K562 (cell line): ENCODE results near the gene DSTYK. TPM values are rescaled to one million over a fixed set of nuclear protein-coding genes. Genes with fewer than 3 reads are reported as not detected.

Experiments
- BRCA1 ChIP-seq, 2 experiments: fragments of 450-650 bp in 1 of 2; sonication (generic) in 1 of 2; formaldehyde crosslinking in 1 of 2; IDR thresholded peaks; 2 replicates each; pipeline versions ENCODE4 v1.5.0 to v1.6.1; 2017 to 2020; ENCODE audit warnings: mild to moderate bottlenecking in 1 of 2, missing genetic modification reagents in 1 of 2
- CSDE1 ChIP-seq, 2 experiments: fragments of 450-650 bp; IDR thresholded peaks; 2 replicates each; pipeline ENCODE4 v1.6.1; 2016; ENCODE audit warnings: mild to moderate bottlenecking in 1 of 2
- FUS ChIP-seq: fragments of 200-400 bp; formaldehyde crosslinking; optimal IDR thresholded peaks from 2 replicates; pipeline ENCODE3; 2017; ENCODE audit warnings: low read depth, low read length
- HIVEP1 ChIP-seq: fragments of 250-450 bp; sonication (Bioruptor Pico); IDR thresholded peaks from 2 replicates; pipeline ENCODE4 v1.4.0; 2020; ENCODE audit warnings: mild to moderate bottlenecking
- HSF4 ChIP-seq: fragments of 250-450 bp; sonication (Bioruptor Pico); IDR thresholded peaks from 2 replicates; pipeline ENCODE4 v2.1.2; 2022; ENCODE audit warnings: mild to moderate bottlenecking, moderate library complexity, borderline replicate concordance
- JUN ChIP-seq, 2 experiments: sonication (generic) in 1 of 2; formaldehyde crosslinking in 1 of 2; IDR thresholded peaks; 2 replicates each; pipeline versions ENCODE4 v1.6.1 to v1.8.0; 2012 to 2022; ENCODE audit warnings: borderline replicate concordance in 2 of 2, mild to moderate bottlenecking in 2 of 2, improper control_type of control experiment in 1 of 2, low read depth in 1 of 2, low read length in 1 of 2, missing genetic modification reagents in 1 of 2
- NR3C1 ChIP-seq: sonication (generic); formaldehyde crosslinking; IDR thresholded peaks from 2 replicates; pipeline ENCODE4 v1.8.1; 2022; ENCODE audit warnings: missing genetic modification reagents
- RCOR1 ChIP-seq, 2 experiments: IDR thresholded peaks; 2 replicates each; pipeline ENCODE4 v1.6.1; 2012; ENCODE audit warnings: low read depth in 2 of 2, low read length in 2 of 2, borderline replicate concordance in 1 of 2, improper control_type of control experiment in 1 of 2
- SMARCC2 ChIP-seq: fragments of 450-650 bp; IDR thresholded peaks from 2 replicates; pipeline ENCODE4 v1.6.1; 2017; ENCODE audit warnings: antibody characterized with exemption, moderate library complexity, mild to moderate bottlenecking, low read depth
- TCF15 ChIP-seq: fragments of 250-450 bp; sonication (Bioruptor Pico); IDR thresholded peaks from 2 replicates; pipeline ENCODE4 v1.8.0; 2022; ENCODE audit warnings: moderate library complexity, mild to moderate bottlenecking, inconsistent platforms
- TGIF2 ChIP-seq: sonication (generic); formaldehyde crosslinking; IDR thresholded peaks from 2 replicates; pipeline ENCODE4 v1.8.1; 2022; ENCODE audit warnings: mild to moderate bottlenecking, missing genetic modification reagents, moderate library complexity
- ZNF224 ChIP-seq: sonication (generic); formaldehyde crosslinking; IDR thresholded peaks from 2 replicates; pipeline ENCODE4 v1.8.0; 2022; ENCODE audit warnings: mild to moderate bottlenecking, missing genetic modification reagents
- ZNF239 ChIP-seq: fragments of 250-450 bp; sonication (Bioruptor Pico); IDR thresholded peaks from 2 replicates; pipeline ENCODE4 v1.4.0; 2020; ENCODE audit warnings: mild to moderate bottlenecking
- ZNF282 ChIP-seq: sonication (generic); formaldehyde crosslinking; IDR thresholded peaks from 2 replicates; pipeline ENCODE4 v1.8.1; 2023; ENCODE audit warnings: missing genetic modification reagents
- ZNF347 ChIP-seq: fragments of 450-650 bp; formaldehyde crosslinking; IDR thresholded peaks from 2 replicates; pipeline ENCODE4 v1.4.0; 2020; ENCODE audit warnings: low read depth, mild to moderate bottlenecking, moderate library complexity
- ZNF354B ChIP-seq: fragments of 250-450 bp; sonication (Bioruptor Pico); IDR thresholded peaks from 2 replicates; pipeline ENCODE4 v1.4.0; 2020
- ZNF436 ChIP-seq: fragments of 250-450, 450-650 bp; sonication (Bioruptor Pico); formaldehyde crosslinking; IDR thresholded peaks from 2 replicates; pipeline ENCODE4 v1.7.0; 2020; ENCODE audit warnings: mild to moderate bottlenecking
- polyA plus RNA-seq, 8 experiments: library from polyadenylated mRNA; depleted of rRNA in 4 of 8; stranded (reverse) in 5 of 8; unstranded in 3 of 8; fragments of >200 nt; fragmentation: Nextera tagmentation in 2 of 8; fragmentation: Illumina TruSeq in 1 of 8; extraction: Ambion mirVana in 2 of 8; extraction: Trizol in 1 of 8; gene quantifications; 2 replicates each; pipeline versions ENCODE4 v1.2.1 to v1.2.3, GENCODE V29; 2011 to 2014; ENCODE audit warnings: inconsistent platforms in 1 of 8, missing spikeins in 1 of 8
- total RNA-seq, 7 experiments: library from RNA; depleted of rRNA in 6 of 7; stranded (reverse); fragments of >200 nt in 6 of 7; fragmentation: Illumina TruSeq in 2 of 7; extraction: Trizol in 2 of 7; gene quantifications; 2 replicates each; pipeline versions ENCODE4 v1.2.1 to v1.2.3, GENCODE V29; 2011 to 2021; ENCODE audit warnings: low replicate concordance in 1 of 7
- TF ChIP-seq, protein P1 (sequence below), 2 experiments: fragments of 250-450 bp in 1 of 2; fragments of 450-650 bp in 1 of 2; sonication (Bioruptor Pico) in 1 of 2; IDR thresholded peaks; 2 replicates each; pipeline versions ENCODE4 v1.6.1 to v1.8.0; 2016 to 2021; ENCODE audit warnings: mild to moderate bottlenecking in 2 of 2, moderate library complexity in 2 of 2, missing compliant biosample characterization in 1 of 2, missing genetic modification characterization in 1 of 2
- TF ChIP-seq, protein P2 (sequence below): sonication (generic); formaldehyde crosslinking; IDR thresholded peaks from 2 replicates; pipeline ENCODE4 v1.8.1; 2023; ENCODE audit warnings: mild to moderate bottlenecking, missing genetic modification reagents
- TF ChIP-seq, protein P3 (sequence below): fragments of 450-650 bp; IDR thresholded peaks from 2 replicates; pipeline ENCODE4 v1.6.1; 2016; ENCODE audit warnings: low read depth, mild to moderate bottlenecking, moderate library complexity
- TF ChIP-seq, protein P4 (sequence below): fragments of 250-450 bp; sonication (Bioruptor Pico); IDR thresholded peaks from 2 replicates; pipeline ENCODE4 v1.9.0; 2021; ENCODE audit warnings: mild to moderate bottlenecking, inconsistent platforms

DSTYK gene
- total and polyA plus RNA-seq, 9 of the 15 experiments (the other 6 are each of a cell fraction or from before 2014, with no cell fraction given), result 4.2 to 7.1 (median 6.2) TPM

DNA sequence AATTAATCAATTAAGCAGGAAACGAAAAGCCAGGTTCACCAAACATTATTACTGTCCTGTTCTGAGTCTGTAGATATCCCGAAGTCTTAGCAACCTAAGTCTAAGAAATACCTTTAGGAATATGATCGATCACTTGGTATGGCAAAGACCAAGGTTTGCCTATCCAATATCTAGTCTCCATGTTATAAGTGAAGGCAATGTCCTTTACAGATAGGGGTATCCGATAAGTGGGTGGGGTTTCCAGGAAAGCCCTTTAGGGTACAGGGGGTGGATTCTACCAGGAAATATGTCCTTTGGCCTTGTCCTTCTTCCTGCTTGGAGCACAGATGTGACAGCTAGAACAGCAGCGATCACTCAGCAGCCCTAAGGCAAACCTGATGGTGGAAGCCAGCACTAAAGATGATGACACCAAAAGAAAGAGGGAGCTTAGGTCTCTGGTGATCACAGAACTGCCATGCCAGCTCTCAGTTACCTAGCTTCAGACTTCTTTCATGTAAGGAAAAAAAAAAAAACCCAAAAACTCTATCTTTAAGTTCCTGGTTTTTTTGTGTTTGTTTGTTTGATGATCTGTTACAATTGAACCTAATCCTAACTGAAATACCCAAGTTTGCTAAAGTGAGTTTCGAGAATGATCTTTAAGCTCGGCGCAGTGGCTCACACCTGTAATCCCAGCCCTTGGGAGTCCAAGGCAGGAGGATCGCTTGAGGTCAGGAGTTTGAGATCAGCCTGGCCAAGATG lies 40.8 kb downstream of the DSTYK start (continued):
- TF ChIP-seq, protein P1, sequence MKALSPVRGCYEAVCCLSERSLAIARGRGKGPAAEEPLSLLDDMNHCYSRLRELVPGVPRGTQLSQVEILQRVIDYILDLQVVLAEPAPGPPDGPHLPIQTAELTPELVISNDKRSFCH (CRISPR knock-in tag; IDR thresholded peaks at IDR 0.05), result no peak
- TF ChIP-seq, protein P1 (tag; IDR thresholded peaks at IDR 0.05), result 0 out of 2 replicates have a peak, but pooled peaks have one; percentile 26
- no peak for TF ChIP-seq ZNF347 (CRISPR knock-in tag)
- TF ChIP-seq, protein P2, sequence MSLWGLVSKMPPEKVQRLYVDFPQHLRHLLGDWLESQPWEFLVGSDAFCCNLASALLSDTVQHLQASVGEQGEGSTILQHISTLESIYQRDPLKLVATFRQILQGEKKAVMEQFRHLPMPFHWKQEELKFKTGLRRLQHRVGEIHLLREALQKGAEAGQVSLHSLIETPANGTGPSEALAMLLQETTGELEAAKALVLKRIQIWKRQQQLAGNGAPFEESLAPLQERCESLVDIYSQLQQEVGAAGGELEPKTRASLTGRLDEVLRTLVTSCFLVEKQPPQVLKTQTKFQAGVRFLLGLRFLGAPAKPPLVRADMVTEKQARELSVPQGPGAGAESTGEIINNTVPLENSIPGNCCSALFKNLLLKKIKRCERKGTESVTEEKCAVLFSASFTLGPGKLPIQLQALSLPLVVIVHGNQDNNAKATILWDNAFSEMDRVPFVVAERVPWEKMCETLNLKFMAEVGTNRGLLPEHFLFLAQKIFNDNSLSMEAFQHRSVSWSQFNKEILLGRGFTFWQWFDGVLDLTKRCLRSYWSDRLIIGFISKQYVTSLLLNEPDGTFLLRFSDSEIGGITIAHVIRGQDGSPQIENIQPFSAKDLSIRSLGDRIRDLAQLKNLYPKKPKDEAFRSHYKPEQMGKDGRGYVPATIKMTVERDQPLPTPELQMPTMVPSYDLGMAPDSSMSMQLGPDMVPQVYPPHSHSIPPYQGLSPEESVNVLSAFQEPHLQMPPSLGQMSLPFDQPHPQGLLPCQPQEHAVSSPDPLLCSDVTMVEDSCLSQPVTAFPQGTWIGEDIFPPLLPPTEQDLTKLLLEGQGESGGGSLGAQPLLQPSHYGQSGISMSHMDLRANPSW (CRISPR knock-in tag), result no peak
- TF ChIP-seq TCF15 (CRISPR knock-in tag), result no peak
- TF ChIP-seq TGIF2 (CRISPR knock-in tag), result no peak
- no peak for TF ChIP-seq FUS
- no peak for TF ChIP-seq ZNF224
- TF ChIP-seq JUN (IDR thresholded peaks at IDR 0.05; ENCODE audit: borderline replicate concordance, low read depth, low read length), result no peak
- TF ChIP-seq JUN (CRISPR knock-in tag; IDR thresholded peaks at IDR 0.05; ENCODE audit: borderline replicate concordance), result no peak
- TF ChIP-seq, protein P3, sequence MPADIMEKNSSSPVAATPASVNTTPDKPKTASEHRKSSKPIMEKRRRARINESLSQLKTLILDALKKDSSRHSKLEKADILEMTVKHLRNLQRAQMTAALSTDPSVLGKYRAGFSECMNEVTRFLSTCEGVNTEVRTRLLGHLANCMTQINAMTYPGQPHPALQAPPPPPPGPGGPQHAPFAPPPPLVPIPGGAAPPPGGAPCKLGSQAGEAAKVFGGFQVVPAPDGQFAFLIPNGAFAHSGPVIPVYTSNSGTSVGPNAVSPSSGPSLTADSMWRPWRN, result no peak
- no peak for TF ChIP-seq HIVEP1
- TF ChIP-seq ZNF282 (CRISPR knock-in tag), result no peak
- TF ChIP-seq ZNF239 (CRISPR knock-in tag), result peak; percentile 20; the same call in 1 of the 2 replicates
- TF ChIP-seq CSDE1 (IDR thresholded peaks at IDR 0.05), result no peak
- TF ChIP-seq SMARCC2, result 0 out of 2 replicates have a peak, but pooled peaks have one; percentile 11
- TF ChIP-seq ZNF354B (CRISPR knock-in tag), result no peak
- TF ChIP-seq NR3C1 (CRISPR knock-in tag), result no peak
- peak in 1 of 2 experiments; percentile 69; a peak in 2 of 4 replicates for TF ChIP-seq RCOR1 (IDR thresholded peaks at IDR 0.05; ENCODE audit: borderline replicate concordance in 1 of 2, low read depth in 2 of 2, low read length in 2 of 2)
- no peak for TF ChIP-seq BRCA1 (IDR thresholded peaks at IDR 0.05)
- TF ChIP-seq BRCA1 (CRISPR knock-in tag; IDR thresholded peaks at IDR 0.05), result no peak
- no peak for TF ChIP-seq ZNF436 (CRISPR knock-in tag)
- no peak; the same call in 1 of the 2 replicates for TF ChIP-seq HSF4
- TF ChIP-seq, protein P4, sequence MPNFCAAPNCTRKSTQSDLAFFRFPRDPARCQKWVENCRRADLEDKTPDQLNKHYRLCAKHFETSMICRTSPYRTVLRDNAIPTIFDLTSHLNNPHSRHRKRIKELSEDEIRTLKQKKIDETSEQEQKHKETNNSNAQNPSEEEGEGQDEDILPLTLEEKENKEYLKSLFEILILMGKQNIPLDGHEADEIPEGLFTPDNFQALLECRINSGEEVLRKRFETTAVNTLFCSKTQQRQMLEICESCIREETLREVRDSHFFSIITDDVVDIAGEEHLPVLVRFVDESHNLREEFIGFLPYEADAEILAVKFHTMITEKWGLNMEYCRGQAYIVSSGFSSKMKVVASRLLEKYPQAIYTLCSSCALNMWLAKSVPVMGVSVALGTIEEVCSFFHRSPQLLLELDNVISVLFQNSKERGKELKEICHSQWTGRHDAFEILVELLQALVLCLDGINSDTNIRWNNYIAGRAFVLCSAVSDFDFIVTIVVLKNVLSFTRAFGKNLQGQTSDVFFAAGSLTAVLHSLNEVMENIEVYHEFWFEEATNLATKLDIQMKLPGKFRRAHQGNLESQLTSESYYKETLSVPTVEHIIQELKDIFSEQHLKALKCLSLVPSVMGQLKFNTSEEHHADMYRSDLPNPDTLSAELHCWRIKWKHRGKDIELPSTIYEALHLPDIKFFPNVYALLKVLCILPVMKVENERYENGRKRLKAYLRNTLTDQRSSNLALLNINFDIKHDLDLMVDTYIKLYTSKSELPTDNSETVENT (CRISPR knock-in tag), result no peak
